Fibroblast of the aortic adventitia (primary cell): ENCODE data around the gene S100A5. TPM values are rescaled to one million over a fixed set of nuclear protein-coding genes. Genes with fewer than 3 reads are reported as not detected.
"Not testable (repeated sequence)": the region's sequence is repeated elsewhere in the genome, so short reads cannot be mapped to it uniquely, and the experiment has no call there.

Experiments used
- DNase-seq: peaks from one replicate; pipeline ENCODE4 v3.0.0-alpha.2; 2010; ENCODE audit warnings: low read depth
- H3K4me3 ChIP-seq: 2 replicates; pipeline ENCODE4 v1.5.1; 2011; ENCODE audit warnings: low read depth, mild to moderate bottlenecking, control low read depth, low read length, moderate library complexity
- CTCF ChIP-seq: IDR thresholded peaks from 2 replicates; pipeline ENCODE4 v1.5.1; 2011; ENCODE audit warnings: mild to moderate bottlenecking, low read length, control low read depth, inconsistent platforms; ENCODE audit not compliant: insufficient read depth
- total RNA-seq: library from RNA; depleted of rRNA; stranded (reverse); fragments of >200 nt; gene quantifications from 2 replicates; pipeline ENCODE4 v1.2.3, GENCODE V29; 2012; ENCODE audit warnings: low replicate concordance

The S100A5 gene
- total RNA-seq = 0.99 TPM in 1 of 2 replicates, not detected in the other

- TF ChIP-seq CTCF = no peak
- no peak within 1 kb of the TSS for H3K4me3 ChIP-seq
- DNase-seq = peak; percentile 51
Measured at GRCh38 chr1:153540394-153541361, at the start of gene S100A5. TSS of gene S100A5 (minus strand) at chr1:153540934. CDS start at chr1:153540191, 743 bp downstream.

DNA sequence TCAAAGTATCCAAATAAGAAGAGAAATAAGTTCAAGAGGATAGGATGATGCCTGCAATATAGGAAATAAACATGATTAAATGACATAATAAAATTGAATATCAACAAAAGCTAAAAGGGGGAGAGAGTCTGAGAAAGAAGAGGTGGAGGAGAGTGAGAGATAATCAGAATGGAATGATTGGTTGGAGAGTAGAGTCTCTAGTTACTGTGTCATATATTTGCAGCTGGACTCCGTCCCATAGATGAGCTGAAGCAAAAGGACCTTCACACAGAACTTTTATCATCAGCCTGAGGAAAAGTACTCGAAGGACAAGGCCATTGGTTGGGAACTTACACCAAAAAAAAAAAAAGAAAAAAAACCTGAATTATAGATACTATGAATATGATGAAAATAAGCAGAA lies 47.7 kb upstream of the S100A5 start:
- DNase-seq = no peak
- TF ChIP-seq CTCF = no peak
- H3K4me3 ChIP-seq = no peak overlapping the region

DNA sequence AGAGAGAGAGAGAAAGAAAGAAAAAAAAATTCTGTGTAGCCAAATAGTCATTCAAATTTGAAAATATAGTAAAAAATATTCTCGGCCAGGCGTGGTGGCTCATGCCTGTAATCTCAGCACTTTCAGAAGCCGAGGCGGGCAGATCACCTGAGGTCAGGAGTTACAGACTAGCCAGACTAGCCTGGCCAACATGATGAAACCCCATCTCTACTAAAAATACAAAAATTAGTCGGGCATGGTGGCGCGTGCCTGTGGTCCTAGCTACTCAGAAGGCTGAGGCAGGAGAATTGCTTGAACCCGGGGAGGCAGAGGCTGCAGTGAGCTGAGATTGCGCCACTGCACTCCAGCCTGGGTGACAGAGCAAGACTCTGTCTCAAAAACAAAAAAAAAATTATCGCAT lies 47.3 kb upstream of the S100A5 start:
- not testable (repeated sequence) for DNase-seq, H3K4me3 ChIP-seq

- no peak overlapping the region for H3K4me3 ChIP-seq
- TF ChIP-seq CTCF = no peak
- DNase-seq = no peak
Measured at GRCh38 chr1:153587314-153587713, 46.6 kb upstream of the S100A5 start.

DNA sequence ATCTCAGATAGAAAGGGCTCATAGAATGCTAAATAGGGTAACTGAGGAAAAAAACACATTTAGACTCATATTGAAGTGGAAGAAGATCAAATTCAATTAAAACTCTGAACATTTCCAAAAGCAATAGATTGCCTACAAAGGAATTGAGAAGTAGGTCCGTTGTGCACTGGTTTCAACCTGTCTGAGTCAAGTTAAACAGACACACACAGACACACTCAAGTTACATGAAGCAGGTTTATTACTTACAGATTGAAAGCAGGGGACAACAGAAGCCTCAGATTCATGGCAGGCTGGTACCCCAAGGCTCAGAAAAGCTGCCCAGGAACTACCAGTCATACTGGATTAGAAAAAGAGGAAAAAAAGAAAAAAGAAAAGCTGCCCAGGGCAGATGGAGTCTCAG lies 45.6 kb upstream of the S100A5 start:
- no peak overlapping the region for H3K4me3 ChIP-seq
- DNase-seq = no peak
- no peak for TF ChIP-seq CTCF

- no peak overlapping the region for H3K4me3 ChIP-seq
- DNase-seq = no peak
- no peak for TF ChIP-seq CTCF
Measured at GRCh38 chr1:153585006-153585405, 44.3 kb upstream of the S100A5 start.

DNA sequence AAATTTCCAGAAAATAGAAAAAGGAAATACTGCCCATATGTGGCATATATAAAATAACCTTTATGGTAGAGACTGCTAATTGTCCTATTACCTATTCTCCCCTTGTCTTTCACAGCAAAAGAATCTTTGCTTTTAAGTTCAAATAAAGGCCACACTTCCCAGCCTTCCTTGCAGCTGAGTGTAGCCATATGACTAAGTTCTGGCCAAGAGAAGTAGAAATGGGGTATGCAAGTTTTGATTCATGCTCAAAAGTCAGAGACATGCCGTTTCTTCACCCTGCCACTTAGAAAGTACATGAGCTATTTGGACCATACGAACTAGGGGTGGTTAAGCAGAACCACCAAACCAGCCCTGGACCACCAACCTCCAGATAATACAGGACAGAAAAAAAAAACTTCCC lies 43.2 kb upstream of the S100A5 start:
- TF ChIP-seq CTCF = no peak

DNA sequence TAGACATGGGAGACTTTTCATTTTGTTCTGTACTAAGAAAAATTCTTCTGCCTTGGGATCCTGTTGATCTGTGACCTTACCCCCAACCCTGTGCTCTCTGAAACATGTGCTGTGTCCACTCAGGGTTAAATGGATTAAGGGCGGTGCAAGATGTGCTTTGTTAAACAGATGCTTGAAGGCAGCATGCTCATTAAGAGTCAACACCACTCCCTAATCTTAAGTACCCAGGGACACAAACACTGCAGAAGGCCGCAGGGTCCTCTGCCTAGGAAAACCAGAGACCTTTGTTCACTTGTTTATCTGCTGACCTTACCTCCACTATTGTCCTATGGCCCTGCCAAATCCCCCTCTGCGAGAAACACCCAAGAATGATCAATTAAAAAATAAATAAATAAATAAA lies 42.8 kb upstream of the S100A5 start:
- H3K4me3 ChIP-seq, DNase-seq: not testable (repeated sequence)

More for the DNA sequence above, 43.2 kb upstream of the S100A5 start:
- H3K4me3 ChIP-seq = no peak overlapping the region
- no peak for DNase-seq

GRCh38 chr1:153582836-153583235 lies 42.1 kb upstream of the S100A5 start:
- not testable (repeated sequence) for H3K4me3 ChIP-seq, DNase-seq
